CD1c-positive myeloid dendritic cell (primary cell): ENCODE data around the gene PSMB10.

Source experiments
- DNase-seq: peaks from one replicate; pipeline ENCODE4 v3.0.0-alpha.2; 2016; ENCODE audit errors: extremely low spot score

Gene PSMB10

DNA sequence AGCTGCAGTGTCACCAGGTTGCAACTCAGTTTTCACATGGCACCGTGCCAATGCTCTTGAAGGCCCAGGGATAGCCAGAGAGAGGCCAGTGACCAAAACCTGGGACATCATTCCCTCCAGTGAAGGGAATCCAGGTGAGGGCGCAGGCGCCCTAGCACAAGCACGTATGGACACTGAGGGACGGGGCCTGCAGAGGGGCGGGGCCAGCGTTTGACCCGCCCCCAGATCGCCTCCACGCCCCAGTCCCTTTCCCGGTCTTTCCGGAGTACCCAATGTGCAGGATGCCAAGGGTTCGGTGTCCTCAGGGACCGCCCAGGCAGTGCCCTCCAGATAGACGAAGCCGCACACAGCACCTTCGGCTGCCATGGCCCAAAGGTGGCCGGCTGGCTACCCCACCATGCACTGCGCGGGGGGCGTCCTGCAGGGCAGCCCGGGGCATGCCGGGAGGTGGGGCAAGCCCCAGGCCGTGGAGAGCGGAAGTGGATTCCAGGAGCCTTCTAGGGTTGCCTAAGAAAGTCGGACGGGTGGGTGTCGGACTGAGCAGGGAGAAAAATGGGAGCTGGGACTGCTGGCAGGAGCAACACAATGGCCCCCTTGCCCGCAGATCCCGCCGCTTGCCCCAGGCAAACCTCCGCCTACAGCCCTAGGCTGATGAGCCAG, 27.1 kb upstream of the PSMB10 start:
- no peak for DNase-seq

GRCh38 chr16:67963292-67963661, 26.6 kb upstream of the PSMB10 start:
- DNase-seq = no peak

- no peak for DNase-seq
These were observed 25.5 kb upstream of the PSMB10 start for GRCh38 chr16:67962135-67962534.

- DNase-seq = no peak
These were observed 24.9 kb upstream of the PSMB10 start for GRCh38 chr16:67961551-67961957.

DNA sequence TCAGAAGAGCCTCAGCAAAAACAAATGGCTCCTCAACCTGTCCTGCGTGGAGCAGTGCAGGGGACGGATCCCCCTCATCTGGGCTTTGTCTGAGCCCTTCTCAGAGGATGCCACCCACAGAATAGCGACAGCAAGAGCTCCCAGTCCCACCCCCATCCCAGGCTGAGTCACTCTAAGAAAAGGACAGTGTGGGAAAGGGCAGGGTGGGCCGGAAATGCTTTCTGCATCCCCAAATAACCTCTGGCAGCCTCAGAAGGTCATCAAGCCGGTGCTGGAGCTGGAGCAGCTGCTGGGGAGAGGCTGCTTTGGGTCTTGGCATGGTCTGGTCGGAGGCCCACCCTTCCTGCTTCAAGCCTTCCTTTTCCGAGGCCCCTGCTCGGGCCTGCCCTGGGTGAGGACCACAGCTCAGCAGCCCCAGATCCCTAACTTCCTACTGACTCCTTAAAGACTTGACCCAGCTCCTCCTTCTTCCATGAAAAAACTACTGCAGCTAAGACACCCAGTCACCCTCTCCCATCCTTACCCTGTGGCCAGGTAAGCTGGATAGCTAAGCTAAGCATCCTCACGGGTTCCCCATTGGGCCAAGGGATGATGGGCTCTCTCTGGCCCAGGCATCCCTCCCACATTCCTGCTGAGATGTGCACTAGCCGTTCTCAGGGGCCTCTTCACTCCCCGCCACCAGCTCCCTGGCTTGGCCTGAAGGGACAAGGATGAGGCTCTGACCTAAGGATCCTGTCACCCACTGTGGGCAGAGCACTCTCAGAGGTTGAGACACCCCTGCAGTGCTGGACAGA, 23.1 kb upstream of the PSMB10 start:
- DNase-seq = no peak

DNA sequence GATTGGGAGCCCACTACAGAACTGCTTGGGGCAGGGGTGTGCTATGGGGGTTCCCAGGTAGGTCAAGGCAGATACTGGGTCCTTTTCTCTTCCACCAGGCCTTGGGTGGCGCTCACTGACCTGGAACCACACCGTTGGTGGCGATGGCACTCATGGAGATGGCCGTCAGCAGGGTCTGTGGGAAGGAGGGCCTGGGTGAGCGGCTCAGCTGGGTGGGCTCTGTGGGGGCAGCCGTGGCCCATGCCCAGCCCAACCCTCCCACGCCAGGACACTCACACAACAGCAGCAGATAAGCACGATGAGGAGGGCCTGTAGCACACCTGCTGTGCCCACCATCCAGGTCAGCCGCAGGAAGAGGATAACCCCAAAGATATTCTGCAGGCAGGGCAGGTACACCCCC, 21.0 kb upstream of the PSMB10 start:
- no peak for DNase-seq

GRCh38 chr16:67954421-67955196, 18.0 kb upstream of the PSMB10 start:
- no peak for DNase-seq

- DNase-seq = no peak
These were observed 17.2 kb upstream of the PSMB10 start for GRCh38 chr16:67953641-67954375.

GRCh38 chr16:67951485-67951884, 14.8 kb upstream of the PSMB10 start:
- DNase-seq = no peak

DNA sequence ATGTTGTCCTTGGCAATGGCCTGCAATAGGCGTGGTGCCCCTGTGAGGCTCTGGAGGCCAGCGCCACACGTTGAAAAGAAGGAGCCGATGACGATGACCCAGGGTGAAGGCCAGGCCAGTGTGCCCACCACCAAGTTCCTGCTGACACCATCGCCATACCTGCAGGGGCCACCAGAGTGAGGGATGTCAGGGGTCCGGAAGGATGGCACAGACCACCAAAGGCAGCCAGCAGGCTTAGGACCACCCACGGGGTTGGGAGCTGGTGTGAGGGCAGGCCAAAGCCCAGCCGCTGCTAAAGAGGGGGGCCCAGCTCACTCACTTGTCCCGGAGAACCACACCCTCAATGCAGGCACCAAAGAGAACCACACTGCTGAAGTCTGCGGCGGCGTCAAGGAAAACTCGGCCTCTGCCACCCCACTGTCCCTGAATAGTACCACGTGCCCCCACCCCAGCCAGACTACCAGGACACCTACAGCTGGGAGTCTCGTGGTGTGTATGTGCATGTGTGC, 13.7 kb upstream of the PSMB10 start:
- no peak for DNase-seq

DNA sequence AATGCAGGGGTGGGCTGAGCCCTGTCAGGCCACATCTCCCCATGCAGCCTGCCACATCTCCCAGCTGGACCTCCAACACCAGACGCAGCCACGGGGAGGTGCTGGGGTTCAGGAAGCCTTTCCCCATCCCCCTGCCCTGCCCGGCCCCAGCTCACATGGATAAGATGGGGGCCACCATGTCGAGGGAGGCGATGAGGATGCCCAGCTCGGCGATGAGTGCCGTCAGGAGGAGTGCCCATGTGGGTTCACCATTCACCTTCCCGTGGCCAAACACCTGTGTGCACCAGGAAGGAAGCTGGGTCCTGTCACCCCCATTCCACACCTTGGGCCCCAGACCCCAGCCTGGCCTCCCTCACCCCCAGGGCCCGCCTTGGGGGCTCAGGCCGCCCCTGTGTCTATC, 13.0 kb upstream of the PSMB10 start:
- DNase-seq = no peak

DNA sequence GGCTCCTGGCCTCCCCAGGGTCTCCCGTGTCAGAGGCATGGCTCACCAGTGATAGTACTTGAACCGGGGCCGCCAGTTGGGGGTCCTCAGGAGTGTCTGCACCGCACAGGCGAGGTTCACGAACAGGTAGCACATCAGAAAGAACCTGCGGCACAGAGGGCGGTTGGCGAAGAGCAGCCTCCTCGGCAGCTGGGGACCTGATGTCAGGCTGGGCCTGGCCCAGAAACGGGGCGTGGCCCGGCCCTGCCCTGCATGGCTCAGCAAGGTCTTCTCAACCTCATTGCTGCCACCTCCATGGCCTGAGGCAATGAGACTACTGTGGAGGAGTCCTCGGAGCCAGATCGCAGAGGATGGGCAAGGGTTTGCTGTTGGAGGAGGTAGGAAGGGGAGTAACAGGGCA, 11.4 kb upstream of the PSMB10 start:
- no peak for DNase-seq

DNA sequence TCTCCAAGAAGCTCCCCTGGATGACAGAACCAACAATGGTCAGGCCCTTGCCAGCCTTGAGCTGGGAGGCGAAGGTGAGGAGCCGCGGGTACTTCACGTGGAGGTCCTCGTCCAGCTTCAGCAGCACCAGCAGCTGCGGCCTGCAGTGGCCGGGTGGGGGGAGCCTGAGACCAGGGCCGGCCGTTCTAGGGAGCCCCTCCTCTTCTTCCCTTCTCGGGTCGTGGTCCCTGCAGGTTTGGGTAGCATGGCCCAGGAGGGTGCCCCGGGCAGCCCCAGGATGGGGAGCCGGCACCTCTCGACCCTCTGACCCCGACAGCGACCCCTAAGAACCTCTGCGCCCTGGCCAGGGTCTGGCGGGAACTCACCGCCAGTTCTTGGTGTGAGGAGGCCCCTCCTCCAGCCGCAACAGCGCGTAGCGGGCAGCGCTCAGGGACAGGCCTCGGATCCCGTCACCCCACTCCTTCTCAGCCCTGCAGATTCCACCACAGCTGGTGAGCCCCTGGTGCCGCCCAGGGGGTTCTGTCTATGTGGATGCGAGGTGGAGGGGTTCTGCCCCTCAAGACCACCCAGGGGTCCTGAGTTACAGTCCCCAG, 10.4 kb upstream of the PSMB10 start:
- no peak for DNase-seq

DNA sequence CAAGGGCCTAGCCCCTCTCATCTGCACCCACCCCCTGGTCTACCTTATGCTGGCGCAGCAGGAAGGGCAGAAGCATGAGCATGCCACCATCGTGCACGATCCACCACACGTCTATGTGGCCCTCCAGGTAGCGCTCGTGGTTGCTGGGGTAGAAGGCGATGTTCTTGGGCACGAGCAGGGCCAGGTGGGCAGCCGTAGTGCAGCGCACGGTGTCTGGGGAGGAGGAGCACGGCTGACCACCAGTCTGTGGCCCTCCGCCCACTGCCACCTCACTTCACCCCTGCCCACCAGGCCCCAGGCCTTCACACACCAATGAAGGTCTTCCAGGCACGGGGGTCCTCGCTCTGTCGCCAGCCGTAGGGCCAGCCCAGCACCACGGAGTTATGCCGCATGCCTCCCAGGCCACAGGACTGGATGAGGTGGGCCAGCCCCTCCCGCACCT, 9.5 kb upstream of the PSMB10 start:
- DNase-seq = no peak

- no peak for DNase-seq
These were observed 8.8 kb upstream of the PSMB10 start for GRCh38 chr16:67945392-67945933.

GRCh38 chr16:67944690-67945391, 8.2 kb upstream of the PSMB10 start:
- no peak for DNase-seq

DNA sequence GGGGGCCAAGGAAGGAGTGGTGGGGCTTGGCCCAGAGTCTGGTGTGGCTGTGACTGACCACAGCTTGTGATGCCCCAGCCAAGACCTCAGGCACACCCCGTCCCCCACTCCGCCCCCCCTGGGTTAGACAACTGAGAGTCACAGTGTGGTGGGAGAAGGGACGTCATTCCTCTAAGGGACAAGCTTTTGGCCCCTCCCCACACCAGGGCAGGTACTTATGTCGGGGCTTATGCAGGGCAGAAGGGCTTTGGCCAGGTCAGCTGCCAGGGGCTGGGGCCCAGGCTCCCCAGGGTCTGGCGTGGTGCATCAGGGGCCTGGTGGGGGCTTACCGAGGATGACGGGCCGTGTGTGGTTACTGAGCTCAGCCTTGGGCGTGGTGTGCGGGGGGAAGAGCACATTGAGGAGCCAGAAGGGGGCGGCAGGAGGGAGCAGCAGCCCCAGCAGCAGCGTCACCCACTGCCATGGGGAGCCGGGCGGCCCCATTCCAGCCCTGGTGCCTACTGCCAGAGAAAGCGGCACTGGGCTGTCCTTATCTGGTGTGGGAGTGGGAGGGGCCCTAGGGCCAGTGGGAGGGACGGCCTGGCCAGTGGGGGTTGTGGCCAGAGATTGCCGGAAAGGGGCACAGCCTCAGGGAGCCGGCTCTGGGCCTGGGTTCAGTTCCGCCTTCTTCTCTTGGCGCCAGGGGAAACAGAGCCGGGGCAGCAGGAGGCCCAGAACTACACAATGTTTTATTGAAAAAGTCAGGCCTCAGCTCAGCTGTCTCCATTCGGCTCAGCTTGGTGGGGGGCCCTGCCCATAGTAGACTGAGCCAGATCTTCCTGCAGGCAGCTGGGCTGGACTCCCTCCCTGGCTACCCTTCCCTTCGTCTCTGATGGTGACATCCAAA, 7.2 kb upstream of the PSMB10 start, which contains the start of gene LCAT:
TSS of gene LCAT (minus strand) at position 502 of the 886 bp plus-strand sequence. CDS start at position 483, 19 bp downstream.
- no peak for DNase-seq

DNA sequence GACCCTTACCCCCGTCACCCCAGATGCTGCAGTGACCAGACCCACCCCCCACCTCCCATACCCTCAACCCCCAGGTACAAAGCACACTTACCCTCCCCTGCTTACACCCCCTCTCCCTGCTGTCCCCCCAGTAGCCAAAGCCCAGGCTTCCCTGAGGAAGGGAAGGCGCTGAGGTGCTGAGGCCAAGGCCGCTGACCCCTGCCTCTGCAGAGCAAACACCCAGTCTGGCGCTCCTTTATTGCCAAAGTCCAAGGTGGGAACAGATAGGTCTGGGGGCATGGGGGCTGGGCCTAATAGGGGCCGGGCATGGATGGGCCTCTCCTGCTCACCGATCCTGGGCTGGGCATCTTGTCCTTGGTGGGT, 6.6 kb upstream of the PSMB10 start:
- no peak for DNase-seq

- DNase-seq = no peak
These were observed 6.0 kb upstream of the PSMB10 start for GRCh38 chr16:67942510-67943255.
